Mucosa of descending colon (tissue), 3 donors: ENCODE results near the gene WBP1L. TPM values are rescaled to one million over a fixed set of nuclear protein-coding genes. Genes with fewer than 3 reads are reported as not detected.

Experiments
- ATAC-seq: fragments of 200-7000 bp; cut with Tn5 transposase; one replicate; pipeline ENCODE4 v1.9.1; 2020; ENCODE audit warnings: mild to moderate bottlenecking, moderate library complexity
- DNase-seq, 3 donors: peaks; one replicate each; pipeline ENCODE4 v3.0.0-alpha.2; 2020
- H3K36me3 ChIP-seq: fragments of 200-600 bp; one replicate; pipeline ENCODE4 v1.8.0; 2021; ENCODE audit warnings: low read depth, mild to moderate bottlenecking
- H3K4me1 ChIP-seq: fragments of 200-600 bp; one replicate; pipeline ENCODE4 v1.8.0; 2021; ENCODE audit warnings: low read depth, mild to moderate bottlenecking
- H3K4me3 ChIP-seq: fragments of 200-600 bp; one replicate; pipeline ENCODE4 v1.8.0; 2021; ENCODE audit warnings: mild to moderate bottlenecking
- H3K9me3 ChIP-seq: fragments of 200-600 bp; one replicate; pipeline ENCODE4 v1.8.0; 2021; ENCODE audit warnings: mild to moderate bottlenecking
- CTCF ChIP-seq: fragments of 200-600 bp; IDR thresholded peaks from one replicate; pipeline ENCODE4 v1.8.0; 2022; ENCODE audit warnings: antibody characterized with exemption, mild to moderate bottlenecking
- intact Hi-C, 2 donors: fragments of 100-400 bp; cut with DNase I in 1 of 2; cut with micrococcal nuclease in 1 of 2; formaldehyde crosslinking; loops; one replicate each; pipeline versions ENCODE4 v1.11.0 to v1.11.1; 2022; cut with DNase I, micrococcal nuclease
- total RNA-seq, 3 donors: library from RNA; stranded (reverse); fragmentation: NEBNext Ultra II Directional in 2 of 3; extraction: Animal tissue kit (Norgen Biotek cat#: 25700) in 2 of 3; gene quantifications; one replicate each; pipeline versions ENCODE4 v1.2.1 to v1.2.4, GENCODE V29; 2021 to 2023
- donor health status: DM: no; HTN: no; CAD: no; lungs with moderate emphysema.
- donor health status: DM: no; HTN: no; CAD: no.
- donor health status: DM: no; HTN: yes; CAD: no.

WBP1L gene
- total RNA-seq, 3 donors from 2014 or later = 38.9 to 61.3 (median 51.0) TPM

DNA sequence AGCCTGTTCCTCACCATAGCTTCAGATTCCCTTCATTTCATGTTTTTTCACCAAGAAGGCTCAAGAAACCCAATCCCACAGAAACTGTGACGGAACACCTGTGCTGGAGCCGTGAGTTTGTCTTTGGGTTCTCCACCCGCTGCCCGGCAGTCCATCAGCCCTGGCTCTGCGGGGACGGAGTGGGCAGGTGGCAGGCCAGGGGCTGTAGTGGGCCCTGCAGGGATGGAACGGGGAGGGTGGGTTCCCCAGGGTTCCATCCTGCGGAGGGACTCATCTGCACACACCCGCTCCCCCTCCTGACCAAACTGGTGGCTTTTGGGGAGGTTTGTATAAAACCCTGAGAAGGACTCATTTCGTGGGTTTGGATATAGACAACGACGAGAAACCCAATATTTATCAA, 78.5 kb downstream of the WBP1L start:
- no peak for ATAC-seq
- no peak for DNase-seq
- intact Hi-C loops = no loop called here

GRCh38 chr10:102824664-102825063, 80.9 kb downstream of the WBP1L start:
- TF ChIP-seq CTCF = no peak
- Histone ChIP-seq H3K4me1 (no peaks in the 10 kb centered on the region), H3K9me3 (no peaks in the 10 kb centered on the region), H3K4me3 (no peak overlapping the region), H3K36me3 (no peaks in the 10 kb centered on the region)
- DNase-seq (no peak), ATAC-seq (no peak)
- intact Hi-C loops = no loop called here

More for the DNA sequence above, 78.5 kb downstream of the WBP1L start:
- no peak for TF ChIP-seq CTCF
- Histone ChIP-seq H3K4me3 (no peak overlapping the region), H3K9me3 (no peaks in the 10 kb centered on the region), H3K4me1 (no peaks in the 10 kb centered on the region), H3K36me3 (no peaks in the 10 kb centered on the region)

DNA sequence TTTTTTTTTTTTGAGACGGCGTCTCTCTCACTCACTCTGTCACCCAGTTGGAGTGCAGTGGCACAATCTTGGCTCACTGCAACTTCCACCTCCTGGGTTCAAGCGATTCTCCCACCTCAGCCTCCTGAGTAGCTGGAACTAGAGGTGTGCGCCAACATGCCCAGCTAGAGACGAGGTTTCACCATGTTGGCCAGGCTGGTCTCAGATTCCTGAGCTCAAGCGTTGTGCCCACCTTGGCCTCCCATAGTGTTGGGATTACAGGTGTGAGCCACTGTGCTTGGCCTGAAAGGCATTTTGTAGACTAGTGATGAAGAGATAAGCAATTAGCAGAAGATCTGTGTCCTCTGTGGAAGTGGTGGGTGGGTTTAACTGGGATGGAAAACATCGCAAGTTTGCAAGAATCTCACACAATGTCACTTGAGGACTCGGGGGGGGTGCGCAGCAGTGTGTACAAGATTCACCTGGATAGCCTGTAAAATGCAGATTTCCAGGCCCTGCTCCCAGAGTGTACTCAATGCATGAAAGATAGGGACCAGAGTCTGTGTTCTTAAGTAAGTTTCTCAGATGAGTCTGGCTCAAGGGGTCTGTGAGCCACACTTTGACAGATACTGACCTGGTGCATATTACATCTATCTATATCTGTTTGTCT, 82.5 kb downstream of the WBP1L start:
- TF ChIP-seq CTCF = no peak
- Histone ChIP-seq H3K4me1 (no peaks in the 10 kb centered on the region), H3K36me3 (no peaks in the 10 kb centered on the region), H3K4me3 (no peak overlapping the region), H3K9me3 (no peaks in the 10 kb centered on the region)
- ATAC-seq (no peak), DNase-seq (no peak)
- intact Hi-C loops = no loop called here

DNA sequence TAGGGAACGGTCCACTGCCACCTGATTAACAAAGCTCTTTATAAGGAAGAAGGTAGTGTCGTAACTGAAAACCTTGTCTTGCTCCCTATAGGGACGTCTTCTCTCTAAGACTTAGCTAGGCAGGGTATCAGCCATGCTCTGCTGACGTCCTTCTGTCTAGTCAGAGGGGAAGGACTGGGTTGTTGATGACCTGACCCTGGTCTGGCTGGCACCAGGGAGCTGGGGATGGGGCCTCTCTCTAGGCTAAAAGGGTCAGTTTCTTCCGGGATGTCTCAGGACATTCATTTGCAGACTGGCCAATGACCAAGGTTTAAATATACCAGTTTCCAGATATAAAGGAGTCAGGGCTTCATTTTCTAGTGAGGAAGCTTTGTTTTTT, 83.8 kb downstream of the WBP1L start:
- H3K4me3 ChIP-seq = no peak overlapping the region
- TF ChIP-seq CTCF = no peak

DNA sequence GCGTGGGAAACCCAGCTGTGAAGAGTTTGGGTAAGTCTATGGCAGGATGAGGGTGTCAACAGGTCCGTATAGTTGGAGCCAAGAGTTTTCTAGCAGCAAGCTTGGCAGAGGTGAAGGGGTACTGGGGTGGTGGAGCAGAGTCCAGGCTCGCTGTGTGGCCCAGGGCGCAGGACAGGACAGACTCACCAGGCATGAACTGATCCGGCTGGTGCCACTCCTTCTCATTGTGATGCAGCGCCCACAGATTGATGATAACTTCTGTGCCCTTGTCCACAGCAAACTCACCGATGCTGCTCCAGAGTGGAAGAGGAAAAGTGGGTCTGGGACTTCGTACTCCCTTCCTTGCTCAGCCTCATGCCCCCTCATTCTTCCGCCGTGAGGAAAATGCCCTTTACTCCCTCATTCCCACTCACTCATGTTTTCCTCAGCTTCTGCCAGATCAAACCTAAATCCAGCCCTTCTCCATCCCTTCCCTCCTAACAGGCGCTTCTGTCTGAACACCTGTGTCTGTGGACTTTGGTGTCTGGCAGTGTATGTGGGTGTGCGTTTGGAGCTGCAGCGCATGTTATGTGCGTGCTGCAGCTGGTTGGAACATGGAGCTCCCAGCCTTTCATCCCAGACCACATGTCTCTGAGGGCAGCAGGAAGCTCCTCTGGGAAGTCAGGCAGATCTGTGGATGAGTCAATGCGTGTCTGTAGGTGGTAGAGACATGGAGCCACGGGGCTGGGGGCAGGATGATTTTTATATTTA, 87.7 kb downstream of the WBP1L start:
- no peaks in the 10 kb centered on the region for H3K9me3 ChIP-seq
- H3K4me3 ChIP-seq = no peak overlapping the region
- H3K36me3 ChIP-seq = no peaks in the 10 kb centered on the region
- ATAC-seq = peak; percentile 11
- TF ChIP-seq CTCF = no peak
- DNase-seq = no peak
- intact Hi-C loops = loop anchor here (5.0 to 10.0 kb wide), 2 partner anchors 71 to 107 kb away; no protein-coding TSS in a partner anchor
- H3K4me1 ChIP-seq = no peaks in the 10 kb centered on the region

More for the DNA sequence above, 83.8 kb downstream of the WBP1L start:
- Histone ChIP-seq H3K4me1 (no peaks in the 10 kb centered on the region), H3K36me3 (no peaks in the 10 kb centered on the region), H3K9me3 (no peaks in the 10 kb centered on the region)
- no peak for ATAC-seq
- intact Hi-C loops = no loop called here
- no peak for DNase-seq
